SK-N-SH (cell line): Measurements from ENCODE around the gene CATSPERB. TPM values are rescaled to one million over a fixed set of nuclear protein-coding genes. Genes with fewer than 3 reads are reported as not detected.

Experiments
- CTCF ChIA-PET: fragments of 300-600, 350-600 bp; formaldehyde crosslinking; extraction: SDS; loops from one replicate; lab custom pipeline; 2021; lab: Yijun Ruan, JAX
- POLR2A ChIA-PET: fragments of 350-600 bp; sonication (Branson Sonifier 250); formaldehyde crosslinking; extraction: SDS; loops from one replicate; lab custom pipeline; 2020; ENCODE audit warnings: antibody characterized with exemption, inconsistent platforms; lab: Yijun Ruan, JAX
- DNase-seq: peaks from one replicate; pipeline ENCODE4 v3.0.0; 2012
- H2AFZ ChIP-seq: fragments of 200-600 bp; sonication (generic); 2 replicates; pipeline ENCODE4 v1.8.1; 2016; ENCODE audit warnings: antibody characterized with exemption, mild to moderate bottlenecking, low read depth
- H3F3A ChIP-seq: fragments of 200-600 bp; sonication (generic); replicated peaks from 2 replicates; pipeline ENCODE3; 2016; ENCODE audit warnings: antibody characterized with exemption, mild to moderate bottlenecking; ENCODE audit not compliant: insufficient read depth
- H3K27ac ChIP-seq, 2 experiments: fragments of 200-500 bp in 1 of 2; fragments of 200-600 bp in 1 of 2; sonication (Bioruptor generic) in 1 of 2; sonication (generic), shearing (Covaris generic) in 1 of 2; 2 replicates each; pipeline versions ENCODE4 v1.5.1 to v1.6.1; 2014 to 2016; ENCODE audit warnings: low read depth in 2 of 2, inconsistent platforms in 1 of 2, low read length in 1 of 2, mild to moderate bottlenecking in 1 of 2, mixed read lengths in 1 of 2
- H3K27me3 ChIP-seq: fragments of 200-600 bp; sonication (generic), shearing (Covaris generic); 2 replicates; pipeline ENCODE4 v1.6.1; 2016; ENCODE audit warnings: mixed run types; ENCODE audit not compliant: insufficient read depth
- H3K36me3 ChIP-seq, 2 experiments: fragments of 200-500 bp in 1 of 2; fragments of 200-600 bp in 1 of 2; sonication (Bioruptor generic) in 1 of 2; sonication (generic) in 1 of 2; replicated peaks in 1 of 2; 2 replicates each; pipeline versions ENCODE3 to v1.5.1; 2014 to 2016; ENCODE audit warnings: low read length in 1 of 2, mild to moderate bottlenecking in 1 of 2; ENCODE audit not compliant: insufficient read depth in 2 of 2, control insufficient read depth in 1 of 2
- H3K4me1 ChIP-seq, 2 experiments: fragments of 200-500 bp in 1 of 2; fragments of 200-600 bp in 1 of 2; sonication (Bioruptor generic) in 1 of 2; sonication (generic), shearing (Covaris generic) in 1 of 2; 2 replicates each; pipeline versions ENCODE4 v1.5.1 to v1.6.1; 2014 to 2016; ENCODE audit warnings: low read depth in 1 of 2, low read length in 1 of 2, mixed run types in 1 of 2; ENCODE audit not compliant: insufficient read depth in 2 of 2, control insufficient read depth in 1 of 2
- H3K4me2 ChIP-seq: fragments of 200-600 bp; sonication (generic), shearing (Covaris generic); 2 replicates; pipeline ENCODE4 v1.6.1; 2017; ENCODE audit warnings: mixed run types
- H3K4me3 ChIP-seq, 2 experiments: fragments of 200-500 bp in 1 of 2; fragments of 200-600 bp in 1 of 2; sonication (Bioruptor generic) in 1 of 2; sonication (generic), shearing (Covaris generic) in 1 of 2; 2 replicates each; pipeline versions ENCODE4 v1.5.1 to v1.8.1; 2014 to 2016; ENCODE audit warnings: low read depth in 2 of 2, inconsistent platforms in 1 of 2, low read length in 1 of 2, mild to moderate bottlenecking in 1 of 2, mixed read lengths in 1 of 2, moderate library complexity in 1 of 2
- H3K79me2 ChIP-seq: fragments of 200-600 bp; sonication (generic); 2 replicates; pipeline ENCODE4 v1.8.1; 2017; ENCODE audit warnings: mild to moderate bottlenecking; ENCODE audit not compliant: insufficient read depth
- H3K9ac ChIP-seq: fragments of 200-600 bp; sonication (generic); 2 replicates; pipeline ENCODE4 v1.6.1; 2017; ENCODE audit warnings: mixed run types
- H3K9me2 ChIP-seq: fragments of 200-600 bp; sonication (generic); 2 replicates; pipeline ENCODE4 v1.6.1; 2017; ENCODE audit warnings: mixed run types
- H3K9me3 ChIP-seq: fragments of 200-600 bp; sonication (generic); 2 replicates; pipeline ENCODE4 v1.6.1; 2017; ENCODE audit warnings: mixed run types, mild to moderate bottlenecking, moderate library complexity
- H4K20me1 ChIP-seq: fragments of 200-600 bp; sonication (generic); 2 replicates; pipeline ENCODE4 v1.6.1; 2017; ENCODE audit warnings: mild to moderate bottlenecking, mixed run types; ENCODE audit not compliant: insufficient read depth
- ELF1 ChIP-seq: IDR thresholded peaks from 2 replicates; pipeline ENCODE4 v1.4.0; 2012
- FOSL2 ChIP-seq: IDR thresholded peaks from 2 replicates; pipeline ENCODE4 v1.4.0; 2012; ENCODE audit warnings: low read depth, mild to moderate bottlenecking, moderate library complexity, borderline replicate concordance
- FOXJ3 ChIP-seq: sonication (generic); formaldehyde crosslinking; IDR thresholded peaks from 2 replicates; pipeline ENCODE4 v1.5.1; 2020; ENCODE audit warnings: mild to moderate bottlenecking, missing genetic modification reagents
- GABPA ChIP-seq: IDR thresholded peaks from 2 replicates; pipeline ENCODE4 v1.4.0; 2012; ENCODE audit warnings: low read depth, mild to moderate bottlenecking
- GATA2 ChIP-seq: sonication (generic); formaldehyde crosslinking; IDR thresholded peaks from 2 replicates; pipeline ENCODE4 v1.5.0; 2020; ENCODE audit warnings: mild to moderate bottlenecking, missing genetic modification reagents
- JUND ChIP-seq: IDR thresholded peaks from 2 replicates; pipeline ENCODE4 v1.4.0; 2012
- NFIC ChIP-seq: IDR thresholded peaks from 2 replicates; pipeline ENCODE4 v1.4.0; 2012; ENCODE audit warnings: borderline replicate concordance
- POLR2AphosphoS5 ChIP-seq: IDR thresholded peaks from 2 replicates; pipeline ENCODE4 v1.6.1; 2012; ENCODE audit warnings: low read depth, low read length
- RCOR1 ChIP-seq: fragments of 150-350 bp; IDR thresholded peaks from 2 replicates; pipeline ENCODE4 v1.6.1; 2017; ENCODE audit warnings: antibody characterized with exemption, low read length
- RFX5 ChIP-seq: IDR thresholded peaks from 2 replicates; pipeline ENCODE4 v1.6.1; 2012; ENCODE audit warnings: mild to moderate bottlenecking, improper control_type of control experiment, low read length
- SIN3A ChIP-seq: IDR thresholded peaks from 2 replicates; pipeline ENCODE4 v1.6.1; 2012; ENCODE audit warnings: low read depth, mild to moderate bottlenecking, low read length, moderate library complexity, borderline replicate concordance
- TAF1 ChIP-seq: IDR thresholded peaks from 2 replicates; pipeline ENCODE4 v1.6.1; 2012; ENCODE audit warnings: low read depth, mild to moderate bottlenecking, low read length, moderate library complexity, borderline replicate concordance
- TCF12 ChIP-seq: IDR thresholded peaks from 2 replicates; pipeline ENCODE4 v1.4.0; 2012
- YY1 ChIP-seq: IDR thresholded peaks from 2 replicates; pipeline ENCODE4 v1.4.0; 2012; ENCODE audit warnings: low read depth, mild to moderate bottlenecking
- WGBS: methylation state at CpG from one replicate; pipeline ENCODE4 v1.1.6; 2017; ENCODE audit warnings: low lambda C conversion rate; 5-methylcytosine and 5-hydroxymethylcytosine counted together
- polyA plus RNA-seq, 3 experiments: library from polyadenylated mRNA; depleted of rRNA; stranded (reverse); fragments of >200 nt; gene quantifications; 2 replicates each; pipeline ENCODE4 v1.2.3, GENCODE V29; 2012
- TF ChIP-seq, protein P1 (sequence below): fragments of 150-350 bp; IDR thresholded peaks from 2 replicates; pipeline ENCODE4 v1.6.1; 2017; ENCODE audit warnings: antibody characterized with exemption, low read length, low read depth, borderline replicate concordance
- TF ChIP-seq, protein P2 (sequence below): IDR thresholded peaks from 2 replicates; pipeline ENCODE4 v1.6.1; 2012; ENCODE audit warnings: mild to moderate bottlenecking, low read depth, low read length, moderate library complexity
- TF ChIP-seq, protein P3 (sequence below): fragments of 150-350 bp; IDR thresholded peaks from 2 replicates; pipeline ENCODE4 v1.6.1; 2016; ENCODE audit warnings: mild to moderate bottlenecking, low read depth, low read length
- TF ChIP-seq, protein P4 (sequence below): IDR thresholded peaks from 2 replicates; pipeline ENCODE4 v1.4.0; 2012; ENCODE audit warnings: low read depth

CATSPERB gene
- polyA plus RNA-seq, 1 of the 3 experiments (the other 2 are of a cell fraction) = 0.08 TPM

DNA sequence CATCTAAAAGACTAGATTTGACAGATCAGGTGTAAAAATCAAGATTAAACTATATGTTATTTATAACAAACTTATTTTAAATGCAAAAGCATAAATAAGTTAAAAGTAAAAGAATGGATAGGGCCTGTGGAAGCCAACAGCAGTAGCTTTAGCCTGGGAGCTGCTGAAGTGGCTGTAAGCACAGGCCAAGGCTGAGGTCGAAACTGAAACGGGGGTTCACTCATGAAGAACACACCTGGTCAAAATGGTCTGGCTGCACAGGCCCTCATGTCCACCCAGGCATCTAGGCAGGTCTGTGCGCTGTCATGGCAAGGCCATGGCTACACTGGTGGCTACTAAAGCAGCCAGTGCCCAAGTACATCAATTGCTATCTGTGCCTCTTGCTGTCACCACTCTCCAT lies 23.1 kb downstream of the CATSPERB start:
- Histone ChIP-seq H3K27me3 (no peaks in the 10 kb centered on the region), H3K9ac (no peak overlapping the region), H3K27ac (no peak overlapping the region), H3K9me3 (no peaks in the 10 kb centered on the region), H3K4me2 (no peak overlapping the region), H3K36me3 (no peaks in the 10 kb centered on the region), H3K9me2 (no peaks in the 10 kb centered on the region), H2AFZ (no peak overlapping the region), H3K4me3 (no peak overlapping the region), H4K20me1 (no peaks in the 10 kb centered on the region), H3F3A (no peaks in the 10 kb centered on the region), H3K4me1 (no peaks in the 10 kb centered on the region), H3K79me2 (no peaks in the 10 kb centered on the region)
- no peak for DNase-seq
- TF ChIP-seq, protein P1, sequence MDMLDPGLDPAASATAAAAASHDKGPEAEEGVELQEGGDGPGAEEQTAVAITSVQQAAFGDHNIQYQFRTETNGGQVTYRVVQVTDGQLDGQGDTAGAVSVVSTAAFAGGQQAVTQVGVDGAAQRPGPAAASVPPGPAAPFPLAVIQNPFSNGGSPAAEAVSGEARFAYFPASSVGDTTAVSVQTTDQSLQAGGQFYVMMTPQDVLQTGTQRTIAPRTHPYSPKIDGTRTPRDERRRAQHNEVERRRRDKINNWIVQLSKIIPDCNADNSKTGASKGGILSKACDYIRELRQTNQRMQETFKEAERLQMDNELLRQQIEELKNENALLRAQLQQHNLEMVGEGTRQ = no peak
- TF ChIP-seq, protein P2, sequence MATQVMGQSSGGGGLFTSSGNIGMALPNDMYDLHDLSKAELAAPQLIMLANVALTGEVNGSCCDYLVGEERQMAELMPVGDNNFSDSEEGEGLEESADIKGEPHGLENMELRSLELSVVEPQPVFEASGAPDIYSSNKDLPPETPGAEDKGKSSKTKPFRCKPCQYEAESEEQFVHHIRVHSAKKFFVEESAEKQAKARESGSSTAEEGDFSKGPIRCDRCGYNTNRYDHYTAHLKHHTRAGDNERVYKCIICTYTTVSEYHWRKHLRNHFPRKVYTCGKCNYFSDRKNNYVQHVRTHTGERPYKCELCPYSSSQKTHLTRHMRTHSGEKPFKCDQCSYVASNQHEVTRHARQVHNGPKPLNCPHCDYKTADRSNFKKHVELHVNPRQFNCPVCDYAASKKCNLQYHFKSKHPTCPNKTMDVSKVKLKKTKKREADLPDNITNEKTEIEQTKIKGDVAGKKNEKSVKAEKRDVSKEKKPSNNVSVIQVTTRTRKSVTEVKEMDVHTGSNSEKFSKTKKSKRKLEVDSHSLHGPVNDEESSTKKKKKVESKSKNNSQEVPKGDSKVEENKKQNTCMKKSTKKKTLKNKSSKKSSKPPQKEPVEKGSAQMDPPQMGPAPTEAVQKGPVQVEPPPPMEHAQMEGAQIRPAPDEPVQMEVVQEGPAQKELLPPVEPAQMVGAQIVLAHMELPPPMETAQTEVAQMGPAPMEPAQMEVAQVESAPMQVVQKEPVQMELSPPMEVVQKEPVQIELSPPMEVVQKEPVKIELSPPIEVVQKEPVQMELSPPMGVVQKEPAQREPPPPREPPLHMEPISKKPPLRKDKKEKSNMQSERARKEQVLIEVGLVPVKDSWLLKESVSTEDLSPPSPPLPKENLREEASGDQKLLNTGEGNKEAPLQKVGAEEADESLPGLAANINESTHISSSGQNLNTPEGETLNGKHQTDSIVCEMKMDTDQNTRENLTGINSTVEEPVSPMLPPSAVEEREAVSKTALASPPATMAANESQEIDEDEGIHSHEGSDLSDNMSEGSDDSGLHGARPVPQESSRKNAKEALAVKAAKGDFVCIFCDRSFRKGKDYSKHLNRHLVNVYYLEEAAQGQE = no peak
- TF ChIP-seq TAF1 = no peak
- TF ChIP-seq FOXJ3 (CRISPR knock-in tag) = no peak
- TF ChIP-seq, protein P3, sequence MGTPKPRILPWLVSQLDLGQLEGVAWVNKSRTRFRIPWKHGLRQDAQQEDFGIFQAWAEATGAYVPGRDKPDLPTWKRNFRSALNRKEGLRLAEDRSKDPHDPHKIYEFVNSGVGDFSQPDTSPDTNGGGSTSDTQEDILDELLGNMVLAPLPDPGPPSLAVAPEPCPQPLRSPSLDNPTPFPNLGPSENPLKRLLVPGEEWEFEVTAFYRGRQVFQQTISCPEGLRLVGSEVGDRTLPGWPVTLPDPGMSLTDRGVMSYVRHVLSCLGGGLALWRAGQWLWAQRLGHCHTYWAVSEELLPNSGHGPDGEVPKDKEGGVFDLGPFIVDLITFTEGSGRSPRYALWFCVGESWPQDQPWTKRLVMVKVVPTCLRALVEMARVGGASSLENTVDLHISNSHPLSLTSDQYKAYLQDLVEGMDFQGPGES = no peak
- TF ChIP-seq POLR2AphosphoS5 = no peak
- TF ChIP-seq RCOR1 = no peak
- no peak for TF ChIP-seq GABPA
- TF ChIP-seq, protein P4, sequence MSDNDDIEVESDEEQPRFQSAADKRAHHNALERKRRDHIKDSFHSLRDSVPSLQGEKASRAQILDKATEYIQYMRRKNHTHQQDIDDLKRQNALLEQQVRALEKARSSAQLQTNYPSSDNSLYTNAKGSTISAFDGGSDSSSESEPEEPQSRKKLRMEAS = no peak
- no peak for TF ChIP-seq RFX5
- TF ChIP-seq FOSL2 = no peak
- TF ChIP-seq GATA2 (CRISPR knock-in tag) = no peak
- TF ChIP-seq JUND = no peak
- TF ChIP-seq YY1 = no peak
- no peak for TF ChIP-seq TCF12
- no peak for TF ChIP-seq SIN3A
- no peak for TF ChIP-seq NFIC
- TF ChIP-seq ELF1 = no peak
- POLR2A ChIA-PET = no interaction called here
- WGBS = 19% methylated on average over 2 of the region's 3 CpGs
- CTCF ChIA-PET = interaction anchor here (0.9 kb wide), 1 partner anchor 60 kb away, joined by 3 read pairs; no protein-coding TSS in a partner anchor
